HG02870 (cell line): ENCODE data around the gene IRS2.

Experiments
- ATAC-seq: cut with Tn5 transposase; IDR thresholded peaks from one replicate; pipeline ENCODE4 v1.9.1; 2021; ENCODE audit warnings: mild to moderate bottlenecking, moderate library complexity; ENCODE audit not compliant: unreplicated experiment

The IRS2 gene

GRCh38 chr13:109803825-109804224 is 17.4 kb upstream of the IRS2 start:
- no peak for ATAC-seq

GRCh38 chr13:109802936-109803335 is 16.6 kb upstream of the IRS2 start:
- ATAC-seq, result no peak

GRCh38 chr13:109795011-109795410 is 8.6 kb upstream of the IRS2 start:
- no peak for ATAC-seq

GRCh38 chr13:109794095-109794494 is 7.7 kb upstream of the IRS2 start:
- ATAC-seq, result no peak

- ATAC-seq, result no peak
Measured at GRCh38 chr13:109792416-109793059, 6.2 kb upstream of the IRS2 start.

GRCh38 chr13:109790942-109791605 is 4.7 kb upstream of the IRS2 start:
- ATAC-seq, result no peak

GRCh38 chr13:109790086-109790485 is 3.7 kb upstream of the IRS2 start:
- ATAC-seq, result no peak

GRCh38 chr13:109789262-109789661 is 2.9 kb upstream of the IRS2 start:
- no peak for ATAC-seq

- no peak for ATAC-seq
Measured at GRCh38 chr13:109788372-109789111, 2.2 kb upstream of the IRS2 start.

GRCh38 chr13:109787135-109787954 is 962 bp upstream of the IRS2 start:
- ATAC-seq, result no peak

GRCh38 chr13:109785892-109786450 is 412 bp downstream of the IRS2 start:
- peak; percentile 10 for ATAC-seq

GRCh38 chr13:109785141-109785891 is 1.1 kb downstream of the IRS2 start:
- no peak for ATAC-seq

- no peak for ATAC-seq
Measured at GRCh38 chr13:109784590-109785140, 1.7 kb downstream of the IRS2 start.

GRCh38 chr13:109783815-109784589 is 2.4 kb downstream of the IRS2 start:
- ATAC-seq, result no peak

GRCh38 chr13:109783447-109783814 is 3.0 kb downstream of the IRS2 start:
- no peak for ATAC-seq

GRCh38 chr13:109782823-109783431 is 3.5 kb downstream of the IRS2 start:
- no peak for ATAC-seq

- ATAC-seq, result no peak
Measured at GRCh38 chr13:109782066-109782822, 4.1 kb downstream of the IRS2 start.
